Neutrophil (primary cell): ENCODE data around the gene ZBTB8OS.

ENCODE experiments used
- H3K27ac ChIP-seq: fragments of 200-600 bp; sonication (generic); 2 replicates; pipeline ENCODE4 v1.5.1; 2016; ENCODE audit warnings: mild to moderate bottlenecking, moderate library complexity
- H3K27me3 ChIP-seq: fragments of 200-600 bp; sonication (generic); 2 replicates; pipeline ENCODE4 v1.6.0; 2016; ENCODE audit warnings: mild to moderate bottlenecking
- H3K36me3 ChIP-seq: fragments of 200-600 bp; sonication (generic); 2 replicates; pipeline ENCODE4 v1.5.1; 2017
- H3K4me1 ChIP-seq, 2 experiments: fragments of 200-600 bp in 1 of 2; sonication (generic) in 1 of 2; 1 replicate in 1 of 2; 2 replicates in 1 of 2; pipeline versions ENCODE4 v1.5.1 to v1.6.1; 2013 to 2016; ENCODE audit warnings: low read depth in 1 of 2, low read length in 1 of 2, mild to moderate bottlenecking in 1 of 2, moderate library complexity in 1 of 2; ENCODE audit not compliant: control insufficient read depth in 1 of 2, insufficient read depth in 1 of 2
- H3K4me3 ChIP-seq, 2 experiments: fragments of 200-600 bp in 1 of 2; sonication (generic) in 1 of 2; 1 replicate in 1 of 2; 2 replicates in 1 of 2; pipeline ENCODE4 v1.5.1; 2013 to 2016; ENCODE audit warnings: low read depth in 1 of 2, low read length in 1 of 2, mild to moderate bottlenecking in 1 of 2, moderate library complexity in 1 of 2
- H3K9me3 ChIP-seq: fragments of 200-600 bp; sonication (generic); 2 replicates; pipeline ENCODE4 v1.5.1; 2016
- CTCF ChIP-seq: fragments of 200-600 bp; sonication (generic); IDR thresholded peaks from 2 replicates; pipeline ENCODE4 v1.5.1; 2016; ENCODE audit warnings: antibody characterized with exemption

Gene ZBTB8OS

DNA sequence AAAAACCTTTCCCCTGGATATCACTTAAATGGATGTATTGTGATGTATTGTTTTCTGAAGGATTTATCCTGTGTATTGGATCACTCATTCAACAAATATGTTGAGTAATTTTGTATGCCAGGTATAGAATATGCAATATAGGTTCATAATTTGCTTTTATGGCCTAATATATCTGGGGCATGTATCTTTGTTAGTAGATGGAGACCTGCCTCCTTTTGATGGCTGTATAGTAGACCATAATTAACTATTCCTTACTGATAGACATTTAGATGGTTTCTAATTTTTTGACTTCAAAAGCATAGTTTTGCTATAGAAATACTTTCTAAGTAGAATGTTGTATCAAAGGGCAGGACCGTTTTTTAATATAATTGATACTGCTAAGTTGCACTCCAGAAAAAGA lies 9.2 kb upstream of the ZBTB8OS start:
- TF ChIP-seq CTCF = no peak
- Histone ChIP-seq H3K4me1 (no peaks in the 10 kb centered on the region), H3K4me3 (no peak overlapping the region), H3K36me3 (peaks cover 78% of the 10 kb centered on the region), H3K27ac (no peak overlapping the region), H3K27me3 (no peaks in the 10 kb centered on the region), H3K9me3 (no peaks in the 10 kb centered on the region)

GRCh38 chr1:32652244-32652962 lies 2.1 kb upstream of the ZBTB8OS start:
- Histone ChIP-seq H3K9me3 (no peaks in the 10 kb centered on the region), H3K4me1 (peaks cover 27 to 37% of the 10 kb centered on the region in 2 experiments), H3K4me3 (peak overlapping the region; percentile 79 to 99)

DNA sequence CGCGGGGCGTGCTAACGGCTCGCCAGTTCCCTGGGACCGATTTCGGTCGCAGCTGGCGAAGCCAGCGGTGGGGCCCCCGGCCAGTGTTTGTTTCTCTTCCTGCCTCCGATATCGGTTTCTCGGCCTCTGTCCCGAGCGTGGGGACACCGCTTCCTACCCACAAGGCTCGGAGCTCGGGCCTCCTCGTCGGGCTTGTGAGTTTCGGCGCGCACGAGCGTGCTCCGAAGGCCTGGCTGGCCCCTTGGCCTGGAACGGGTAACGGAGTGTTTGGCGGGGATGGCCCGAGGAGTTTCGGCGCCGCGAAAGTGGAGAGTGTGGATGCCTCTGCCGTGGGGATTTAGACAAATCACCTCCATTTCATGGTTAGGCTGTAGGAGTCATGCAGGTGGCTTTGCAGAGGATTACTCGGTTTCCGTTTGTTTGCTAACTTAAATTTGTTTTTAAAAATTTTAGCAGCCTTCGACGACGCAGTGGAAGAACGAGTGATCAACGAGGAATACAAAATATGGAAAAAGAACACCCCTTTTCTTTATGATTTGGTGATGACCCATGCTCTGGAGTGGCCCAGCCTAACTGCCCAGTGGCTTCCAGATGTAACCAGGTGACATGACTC lies 1.2 kb upstream of the ZBTB8OS start:
- Histone ChIP-seq H3K36me3 (peaks cover 12% of the 10 kb centered on the region), H3K27me3 (no peaks in the 10 kb centered on the region), H3K4me3 (peak overlapping the region; percentile 79 to 99), H3K4me1 (peaks cover 27 to 37% of the 10 kb centered on the region in 2 experiments), H3K27ac (peak overlapping the region; percentile 93), H3K9me3 (no peaks in the 10 kb centered on the region)
- no peak for TF ChIP-seq CTCF

More at GRCh38 chr1:32652244-32652962, 2.1 kb upstream of the ZBTB8OS start:
- peak overlapping the region; percentile 93 for H3K27ac ChIP-seq
- H3K36me3 ChIP-seq = peaks cover 20% of the 10 kb centered on the region
- H3K27me3 ChIP-seq = no peaks in the 10 kb centered on the region
- TF ChIP-seq CTCF = no peak

- Histone ChIP-seq H3K27me3 (no peaks in the 10 kb centered on the region), H3K4me3 (peak within 1 kb of the TSS; percentile 79 to 99), H3K27ac (peak within 1 kb of the TSS; percentile 93), H3K4me1 (peaks cover 27 to 37% of the 10 kb centered on the region in 2 experiments), H3K9me3 (no peaks in the 10 kb centered on the region), H3K36me3 (peaks cover 14% of the 10 kb centered on the region)
- no peak for TF ChIP-seq CTCF
Measured at GRCh38 chr1:32650752-32651460, 556 bp upstream of the ZBTB8OS start, which contains the start of gene RBBP4. Gene RBBP4 (plus strand): TSS chr1:32651208. CDS start chr1:32651307, 99 bp downstream.

- peaks cover 7% of the 10 kb centered on the region for H3K36me3 ChIP-seq
- H3K27me3 ChIP-seq = no peaks in the 10 kb centered on the region
- no peaks in the 10 kb centered on the region for H3K9me3 ChIP-seq
- peaks cover 25 to 37% of the 10 kb centered on the region in 2 experiments for H3K4me1 ChIP-seq
- no peak overlapping the region for H3K4me3 ChIP-seq
- no peak for TF ChIP-seq CTCF
- H3K27ac ChIP-seq = no peak overlapping the region
Measured at GRCh38 chr1:32647308-32648134, 2.8 kb downstream of the ZBTB8OS start.
